GM19351 (cell line): ENCODE results near the gene TCF4.
A peak's percentile ranks its signal among the peaks of the same experiment; 100 is the strongest.

Experiments
- ATAC-seq: cut with Tn5 transposase; IDR thresholded peaks from one replicate; pipeline ENCODE4 v1.9.1; 2021; ENCODE audit warnings: mild to moderate bottlenecking, moderate library complexity; ENCODE audit not compliant: unreplicated experiment

TCF4 gene

DNA sequence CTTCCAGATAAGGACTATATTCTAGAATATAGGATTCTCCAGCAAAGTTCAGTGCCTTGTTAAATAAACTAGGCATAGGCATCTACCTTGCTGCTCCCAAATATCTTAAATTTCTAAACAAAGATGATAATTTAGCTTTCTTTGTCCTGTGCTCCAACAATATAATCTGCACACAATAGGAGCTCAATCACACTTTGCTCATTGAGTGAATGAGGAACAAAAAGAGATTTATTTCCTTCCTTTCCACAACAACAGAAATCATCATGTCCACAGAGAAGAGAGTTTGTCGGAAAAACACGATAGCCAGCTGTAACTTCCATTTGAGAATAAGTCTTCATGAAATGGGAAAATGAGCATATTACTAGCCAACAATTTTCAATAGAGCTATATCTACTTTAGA, 256.7 kb downstream of the TCF4 start:
- ATAC-seq = no peak

DNA sequence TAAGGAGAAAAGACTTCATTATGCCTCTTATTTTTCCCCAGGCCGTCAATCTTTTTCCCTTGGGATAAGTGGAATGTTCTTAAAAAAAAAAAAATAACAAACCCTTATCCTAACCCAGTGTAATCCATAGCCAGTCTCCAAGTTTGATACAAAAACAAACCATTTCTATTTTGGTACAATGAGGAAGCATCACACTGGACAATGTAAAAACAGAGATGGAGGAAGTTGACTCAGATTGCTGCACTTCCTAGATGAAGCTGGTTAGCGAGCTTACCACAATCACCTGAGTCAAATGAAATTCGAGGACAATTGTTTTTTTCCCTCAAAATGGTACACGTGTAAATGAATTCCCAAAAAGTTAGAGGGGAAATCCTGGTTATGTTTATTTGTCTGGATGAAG, 259.7 kb downstream of the TCF4 start:
- no peak for ATAC-seq

- no peak for ATAC-seq
Observed at GRCh38 chr18:55327454-55327853, 260.5 kb downstream of the TCF4 start.

GRCh38 chr18:55326134-55326533, 261.9 kb downstream of the TCF4 start:
- ATAC-seq = no peak

- ATAC-seq = no peak
Observed at GRCh38 chr18:55324166-55324565, 263.8 kb downstream of the TCF4 start.

DNA sequence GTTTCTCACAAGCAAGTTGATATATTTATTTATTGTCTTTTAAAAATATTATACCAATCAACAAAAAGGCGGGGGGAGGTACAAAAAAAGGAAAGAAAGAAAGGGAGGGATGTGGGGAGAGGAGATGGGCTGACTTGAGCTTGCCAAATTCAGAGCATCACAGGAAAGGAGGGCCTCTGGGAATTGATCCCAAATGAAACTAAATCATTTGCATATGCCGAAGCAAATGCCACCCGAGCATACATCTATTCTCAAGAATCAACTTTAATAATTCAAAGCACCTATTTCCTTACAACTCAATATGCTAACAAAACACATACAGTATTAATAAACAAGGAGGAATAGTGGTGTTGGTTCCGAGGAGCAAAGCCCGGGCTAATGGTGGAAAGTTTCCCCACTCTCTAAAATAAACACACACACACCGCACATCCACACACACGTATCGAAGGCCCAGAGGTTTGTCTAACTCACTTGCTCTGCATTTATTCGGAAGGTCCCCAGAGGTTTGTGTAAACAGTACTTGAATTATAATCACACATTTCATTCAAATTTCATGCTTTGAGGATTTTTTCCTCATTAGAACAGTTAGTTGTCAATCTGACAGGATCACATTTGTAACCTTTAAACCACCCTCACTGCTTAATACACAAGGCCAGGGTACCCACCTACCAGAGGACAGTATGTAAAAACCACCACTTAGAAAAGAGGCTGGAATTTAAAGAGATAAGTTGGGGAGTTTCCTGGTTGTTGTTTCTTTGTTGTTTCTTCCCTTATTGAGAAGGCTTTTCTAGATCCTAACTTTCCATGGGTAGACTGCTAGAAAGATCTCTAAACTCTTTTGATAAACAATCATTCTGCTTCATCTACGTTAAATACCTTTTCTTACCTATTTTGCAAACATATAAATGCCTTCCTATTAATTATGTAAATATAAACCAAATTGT, 264.7 kb downstream of the TCF4 start:
- no peak for ATAC-seq

DNA sequence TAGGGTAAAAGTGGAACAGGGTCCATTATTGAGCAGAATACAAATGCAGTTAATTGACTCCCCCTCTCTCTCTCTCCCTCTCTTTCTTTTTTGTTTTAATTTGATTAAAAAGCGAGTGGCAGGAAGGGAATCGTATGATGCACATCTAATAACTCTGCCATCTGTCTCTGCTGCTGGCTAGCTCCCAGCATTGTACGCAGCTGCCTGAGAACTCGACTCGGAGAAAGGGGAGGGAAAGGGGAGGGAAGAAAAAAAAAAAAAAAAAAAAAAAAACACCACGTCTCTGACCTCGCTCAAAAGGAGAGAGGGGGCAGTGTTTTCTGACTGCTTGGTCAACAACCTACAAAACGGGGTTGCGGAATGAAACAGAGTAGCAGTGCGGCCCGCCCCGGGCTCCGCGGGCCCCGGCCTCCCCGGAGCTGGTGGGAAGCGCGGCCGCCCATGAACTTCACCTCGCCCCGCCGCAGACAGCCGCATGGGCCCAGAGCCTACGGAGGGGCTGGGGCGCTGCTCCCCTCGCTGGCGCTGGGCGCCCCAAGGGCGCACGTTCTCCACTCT, 265.7 kb downstream of the TCF4 start:
- ATAC-seq = peak; percentile 66

- ATAC-seq = peak; percentile 58
Observed at GRCh38 chr18:55321265-55322177, 266.5 kb downstream of the TCF4 start.

DNA sequence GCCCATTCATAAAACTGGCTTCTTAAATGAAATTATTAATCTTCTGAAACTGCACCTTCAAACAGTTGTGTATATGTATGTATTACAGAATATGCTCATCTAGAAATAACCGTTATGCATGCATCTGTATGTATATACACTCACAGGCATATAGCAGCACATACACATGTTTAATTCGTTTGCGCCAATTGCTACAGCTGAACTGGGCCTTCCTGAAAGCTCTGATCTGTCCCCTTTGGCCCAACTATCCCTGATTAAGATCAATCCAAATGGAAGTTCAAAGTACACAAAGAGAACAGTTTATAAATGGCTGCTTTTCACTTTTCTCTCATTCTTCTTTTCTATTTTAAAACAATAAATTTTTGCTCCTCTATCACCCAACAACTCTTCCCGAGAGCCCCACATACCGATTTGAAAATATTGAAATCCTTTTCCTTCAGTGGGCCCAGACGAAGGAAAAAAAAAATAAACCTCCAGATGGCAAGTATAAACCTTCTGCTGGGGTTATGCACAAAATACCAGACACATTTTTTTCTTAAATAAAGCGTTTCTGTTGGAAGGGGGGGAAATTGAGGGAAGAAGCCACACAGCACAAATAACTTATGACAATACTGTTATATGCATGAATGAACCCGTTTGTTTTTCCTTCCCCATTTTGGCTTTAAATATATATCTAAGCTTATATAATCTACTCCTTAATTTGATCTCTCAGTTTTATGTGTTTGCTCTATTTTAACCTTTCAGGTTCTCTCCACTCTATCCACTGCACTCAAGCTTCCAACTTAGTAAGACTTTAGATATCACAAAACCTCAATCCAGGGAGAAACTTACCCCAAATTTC, 267.3 kb downstream of the TCF4 start:
- ATAC-seq = no peak

GRCh38 chr18:55319459-55320193, 268.4 kb downstream of the TCF4 start:
- ATAC-seq = no peak

DNA sequence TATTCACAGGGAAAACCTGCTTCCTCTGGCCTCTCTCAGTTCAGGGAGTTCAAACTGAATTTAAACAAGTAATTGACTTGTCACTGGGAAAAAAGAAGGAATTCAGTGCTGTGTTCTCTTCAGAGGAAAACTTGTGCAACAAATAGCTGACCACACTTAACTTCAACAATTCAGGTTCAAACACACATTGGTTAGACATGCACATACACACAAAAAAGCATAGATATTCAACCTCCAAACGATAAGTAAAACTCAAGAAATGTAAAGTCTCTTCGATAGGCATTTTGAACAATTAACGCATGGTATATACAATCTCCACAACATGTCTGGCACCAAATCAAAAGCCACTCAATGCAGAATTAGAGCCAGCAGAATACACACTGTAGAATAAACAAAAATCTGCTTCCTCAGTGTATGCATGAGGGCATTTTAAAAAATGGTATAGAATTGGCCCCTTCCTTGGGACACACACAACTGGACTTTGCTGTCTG, 269.0 kb downstream of the TCF4 start:
- no peak for ATAC-seq

- ATAC-seq = no peak
Observed at GRCh38 chr18:55317864-55318263, 270.1 kb downstream of the TCF4 start.

- no peak for ATAC-seq
Observed at GRCh38 chr18:55317324-55317723, 270.7 kb downstream of the TCF4 start.

GRCh38 chr18:55316486-55317184, 271.4 kb downstream of the TCF4 start:
- no peak for ATAC-seq

- no peak for ATAC-seq
Observed at GRCh38 chr18:55314615-55315237, 273.3 kb downstream of the TCF4 start.

DNA sequence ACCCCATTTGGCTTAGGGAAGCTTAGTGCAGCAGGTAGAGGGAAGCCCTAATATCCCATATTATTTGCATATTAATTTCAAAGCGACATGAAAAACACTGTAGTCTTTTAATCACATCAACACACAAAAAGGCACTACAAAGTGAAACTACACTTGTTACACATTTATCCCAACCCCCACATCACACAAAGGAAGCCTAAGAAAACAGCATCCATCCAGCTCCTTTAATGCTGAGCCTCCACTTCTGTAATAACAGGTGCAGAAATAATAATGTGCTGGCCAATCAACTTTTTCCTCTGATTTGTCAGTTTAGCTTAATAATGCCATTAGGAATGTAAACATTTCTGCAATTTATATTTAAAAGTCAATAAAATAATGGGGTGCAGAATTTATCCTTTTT, 274.0 kb downstream of the TCF4 start:
- ATAC-seq = no peak

DNA sequence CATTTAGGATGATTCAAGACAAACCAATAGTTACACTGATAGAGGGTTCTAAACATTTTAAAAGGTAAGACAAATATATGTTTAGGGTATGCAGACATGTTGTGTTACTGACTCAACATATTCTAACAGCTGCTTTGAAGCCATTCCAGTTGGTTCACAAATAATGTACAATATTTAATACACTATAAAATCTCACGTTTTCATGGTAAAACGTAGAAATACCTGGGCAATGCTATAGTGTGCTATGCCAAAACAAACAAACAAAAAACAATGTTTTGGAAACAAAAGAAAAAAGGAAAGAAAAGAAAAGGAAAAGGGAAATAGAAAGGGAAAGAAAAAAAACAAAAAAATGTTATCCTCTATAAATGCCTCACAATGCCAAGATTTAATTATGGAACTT, 277.1 kb downstream of the TCF4 start:
- no peak for ATAC-seq

GRCh38 chr18:55310044-55310676, 277.8 kb downstream of the TCF4 start:
- no peak for ATAC-seq
